ENCODE data around the gene SLC22A14. TPM values are rescaled to one million over a fixed set of nuclear protein-coding genes. Genes with fewer than 3 reads are reported as not detected.

The SLC22A14 gene
- total and polyA plus RNA-seq, 8 donors = 0.12 to 0.35 (median 0.14) TPM; not detected in 4

- DNase-seq = no peak
- 79 to 94% methylated on average over 3 of the region's 3 CpGs for WGBS, 2 donors
- Histone ChIP-seq H3K4me3 (no peak overlapping the region), H3K27me3 (no peaks in the 10 kb centered on the region), H3K9me3 (no peaks in the 10 kb centered on the region), H3K27ac (no peak overlapping the region), H3K36me3 (no peaks in the 10 kb centered on the region), H3K4me1 (no peaks in the 10 kb centered on the region)
- intact Hi-C loops (cut with DNase I) = no loop called here
- no peak for TF ChIP-seq CTCF (IDR thresholded peaks at IDR 0.05)
- no peak for FAIRE-seq
- no peak for ATAC-seq
These were observed 30.3 kb downstream of the SLC22A14 start for GRCh38 chr3:38312356-38312755.

- H3K27ac ChIP-seq = no peak overlapping the region
- H3K9me3 ChIP-seq = no peaks in the 10 kb centered on the region
- no peak overlapping the region for H3K4me3 ChIP-seq
- no peaks in the 10 kb centered on the region for H3K27me3 ChIP-seq
- 80 to 92% methylated on average over 5 of the region's 5 CpGs for WGBS, 2 donors
- intact Hi-C loops (cut with DNase I) = no loop called here
- no peaks in the 10 kb centered on the region for H3K36me3 ChIP-seq
- ATAC-seq (no peak), DNase-seq (no peak), FAIRE-seq (no peak)
- no peak for TF ChIP-seq CTCF (IDR thresholded peaks at IDR 0.05)
- no peaks in the 10 kb centered on the region for H3K4me1 ChIP-seq
These were observed 31.2 kb downstream of the SLC22A14 start for GRCh38 chr3:38313263-38313662.

GRCh38 chr3:38313695-38314094 is 31.6 kb downstream of the SLC22A14 start:
- no peaks in the 10 kb centered on the region for H3K36me3 ChIP-seq
- no peaks in the 10 kb centered on the region for H3K27me3 ChIP-seq
- no peaks in the 10 kb centered on the region for H3K4me1 ChIP-seq
- 78 to 82% methylated on average over 11 of the region's 11 CpGs for WGBS, 2 donors
- no peak for ATAC-seq
- FAIRE-seq = no peak
- DNase-seq = no peak
- H3K9me3 ChIP-seq = no peaks in the 10 kb centered on the region
- H3K4me3 ChIP-seq = no peak overlapping the region
- no peak overlapping the region for H3K27ac ChIP-seq
- no peak for TF ChIP-seq CTCF (IDR thresholded peaks at IDR 0.05)
- intact Hi-C loops (cut with DNase I) = no loop called here

GRCh38 chr3:38314112-38314763 is 32.1 kb downstream of the SLC22A14 start:
- DNase-seq = no peak
- Histone ChIP-seq H3K27me3 (no peaks in the 10 kb centered on the region), H3K4me1 (no peaks in the 10 kb centered on the region), H3K4me3 (no peak overlapping the region), H3K36me3 (no peaks in the 10 kb centered on the region), H3K9me3 (no peaks in the 10 kb centered on the region), H3K27ac (no peak overlapping the region)
- TF ChIP-seq CTCF (IDR thresholded peaks at IDR 0.05) = no peak
- intact Hi-C loops (cut with DNase I) = no loop called here
- WGBS, 2 donors = 72 to 74% methylated on average over 4 of the region's 4 CpGs
- no peak for ATAC-seq
- no peak for FAIRE-seq

GRCh38 chr3:38314764-38315487 is 32.8 kb downstream of the SLC22A14 start:
- DNase-seq (no peak), FAIRE-seq (no peak)
- 64 to 68% methylated on average over 5 of the region's 5 CpGs for WGBS, 2 donors

More at GRCh38 chr3:38314764-38315487, 32.8 kb downstream of the SLC22A14 start:
- intact Hi-C loops (cut with DNase I) = no loop called here
- no peaks in the 10 kb centered on the region for H3K36me3 ChIP-seq
- H3K27me3 ChIP-seq = no peaks in the 10 kb centered on the region
- no peak overlapping the region for H3K4me3 ChIP-seq
- no peak for TF ChIP-seq CTCF (IDR thresholded peaks at IDR 0.05)
- ATAC-seq = no peak
- no peaks in the 10 kb centered on the region for H3K9me3 ChIP-seq
- no peaks in the 10 kb centered on the region for H3K4me1 ChIP-seq
- H3K27ac ChIP-seq = no peak overlapping the region
